Breast epithelium (tissue), 3 donors: ENCODE data around the gene COLEC11.

ENCODE experiments used
- POLR2AphosphoS5 ChIP-seq, 3 donors: sonication (generic); formaldehyde crosslinking; IDR thresholded peaks; one replicate each; pipeline ENCODE4 v1.6.1; 2017; ENCODE audit warnings: antibody characterized with exemption in 3 of 3
- TF ChIP-seq, protein P1 (sequence below), 3 donors: fragments of 450-650 bp; IDR thresholded peaks; one replicate each; pipeline ENCODE4 v1.5.1; 2016 to 2017; ENCODE audit warnings: antibody characterized with exemption in 3 of 3, mild to moderate bottlenecking in 3 of 3, moderate library complexity in 3 of 3

GRCh38 chr2:3613524-3613905 is 18.6 kb downstream of the COLEC11 start:
- TF ChIP-seq, protein P1, sequence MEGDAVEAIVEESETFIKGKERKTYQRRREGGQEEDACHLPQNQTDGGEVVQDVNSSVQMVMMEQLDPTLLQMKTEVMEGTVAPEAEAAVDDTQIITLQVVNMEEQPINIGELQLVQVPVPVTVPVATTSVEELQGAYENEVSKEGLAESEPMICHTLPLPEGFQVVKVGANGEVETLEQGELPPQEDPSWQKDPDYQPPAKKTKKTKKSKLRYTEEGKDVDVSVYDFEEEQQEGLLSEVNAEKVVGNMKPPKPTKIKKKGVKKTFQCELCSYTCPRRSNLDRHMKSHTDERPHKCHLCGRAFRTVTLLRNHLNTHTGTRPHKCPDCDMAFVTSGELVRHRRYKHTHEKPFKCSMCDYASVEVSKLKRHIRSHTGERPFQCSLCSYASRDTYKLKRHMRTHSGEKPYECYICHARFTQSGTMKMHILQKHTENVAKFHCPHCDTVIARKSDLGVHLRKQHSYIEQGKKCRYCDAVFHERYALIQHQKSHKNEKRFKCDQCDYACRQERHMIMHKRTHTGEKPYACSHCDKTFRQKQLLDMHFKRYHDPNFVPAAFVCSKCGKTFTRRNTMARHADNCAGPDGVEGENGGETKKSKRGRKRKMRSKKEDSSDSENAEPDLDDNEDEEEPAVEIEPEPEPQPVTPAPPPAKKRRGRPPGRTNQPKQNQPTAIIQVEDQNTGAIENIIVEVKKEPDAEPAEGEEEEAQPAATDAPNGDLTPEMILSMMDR (IDR thresholded peaks at IDR 0.05) = no peak
- no peak for TF ChIP-seq POLR2AphosphoS5 (IDR thresholded peaks at IDR 0.05)
